Effector memory CD8-positive, alpha-beta T cell (primary cell): ENCODE measurements around the gene CD247.

Source experiments
- ATAC-seq: fragments of 150-1000 bp; cut with Tn5 transposase; replicated peaks from 2 replicates; pipeline ENCODE4 v1.10.0; 2021; ENCODE audit warnings: mild to moderate bottlenecking, moderate library complexity
- DNase-seq, 3 experiments: peaks; one replicate each; pipeline ENCODE4 v3.0.0; 2021
- H3K27ac Mint-ChIP-seq, 2 donors: one replicate each; pipeline ENCODE4 v1.8.0; 2022; ENCODE audit warnings: mild to moderate bottlenecking in 2 of 2, mixed read lengths in 2 of 2, moderate library complexity in 2 of 2
- H3K27me3 Mint-ChIP-seq, 2 donors: one replicate each; pipeline ENCODE4 v1.8.0; 2022; ENCODE audit warnings: mixed read lengths in 2 of 2
- H3K36me3 Mint-ChIP-seq: one replicate; pipeline ENCODE4 v1.8.0; 2022; ENCODE audit warnings: mild to moderate bottlenecking, moderate library complexity, mixed read lengths; ENCODE audit not compliant: insufficient read depth
- H3K4me1 Mint-ChIP-seq, 2 donors: one replicate each; pipeline ENCODE4 v1.8.0; 2022; ENCODE audit warnings: low read depth in 2 of 2, mixed read lengths in 2 of 2
- H3K4me3 Mint-ChIP-seq, 2 donors: one replicate each; pipeline ENCODE4 v1.8.0; 2022; ENCODE audit warnings: mild to moderate bottlenecking in 2 of 2, mixed read lengths in 2 of 2, moderate library complexity in 2 of 2
- H3K9me3 Mint-ChIP-seq, 2 donors: one replicate each; pipeline ENCODE4 v1.8.0; 2022; ENCODE audit warnings: mixed read lengths in 2 of 2

CD247 gene

DNA sequence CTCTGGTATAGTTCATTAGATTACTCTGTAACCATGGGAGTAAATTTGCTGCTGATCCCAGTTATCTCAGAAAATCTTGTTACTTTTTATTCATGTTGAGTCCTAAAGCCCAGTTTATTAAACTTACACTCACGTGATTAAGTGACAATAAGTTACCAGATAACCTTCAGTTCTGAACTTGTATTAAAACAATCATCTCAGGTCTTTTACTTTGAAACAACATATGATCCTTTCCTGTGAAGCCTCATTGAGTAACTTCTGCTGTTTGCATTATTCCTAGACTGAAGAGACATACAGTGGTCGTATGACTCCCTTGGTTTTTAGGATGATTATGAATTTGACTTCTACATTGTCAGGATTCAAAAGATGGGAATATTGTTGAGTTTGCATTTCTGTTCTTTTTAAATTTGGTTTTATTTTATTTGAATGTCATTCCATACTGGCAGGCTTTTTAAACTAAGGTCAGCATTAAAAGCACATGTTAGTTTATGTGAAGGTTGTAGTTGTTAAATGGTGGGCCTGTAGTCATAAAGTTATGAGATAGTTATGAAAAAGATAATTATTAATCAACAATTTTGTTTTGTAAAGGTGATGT lies 117.9 kb downstream of the CD247 start:
- Mint-ChIP-seq H3K36me3 (peaks cover 27% of the 10 kb centered on the region), H3K27ac (no peak overlapping the region), H3K4me3 (no peak overlapping the region), H3K9me3 (no peaks in the 10 kb centered on the region), H3K27me3 (no peaks in the 10 kb centered on the region), H3K4me1 (peaks cover 0 to 2% of the 10 kb centered on the region in 2 donors)
- DNase-seq (no peak), ATAC-seq (no peak)

DNA sequence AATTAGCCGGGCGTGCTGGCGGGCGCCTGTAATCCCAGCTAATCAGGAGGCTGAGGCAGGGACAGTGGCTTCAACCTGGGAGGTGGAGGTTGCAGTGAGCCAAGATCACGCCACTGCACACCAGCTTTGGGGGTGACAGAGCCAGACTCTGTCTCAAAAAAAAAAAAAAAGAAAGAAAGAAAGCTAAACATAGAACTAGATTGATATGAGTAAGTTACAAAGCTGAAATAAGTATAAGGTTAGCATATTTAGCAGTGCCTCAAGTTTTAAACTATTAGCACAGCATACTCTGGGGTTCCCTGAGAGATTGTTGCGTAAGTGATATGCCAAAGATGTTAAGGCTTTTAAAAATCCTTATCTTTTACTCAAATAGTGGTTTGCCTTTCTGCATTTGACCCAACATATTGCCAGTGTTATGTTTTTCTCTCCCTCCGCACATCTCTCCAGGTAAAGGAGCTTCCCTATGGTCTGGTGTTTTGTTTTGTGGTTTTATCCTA lies 126.1 kb downstream of the CD247 start:
- Mint-ChIP-seq H3K9me3 (no peaks in the 10 kb centered on the region), H3K36me3 (peaks cover 8% of the 10 kb centered on the region), H3K4me1 (no peaks in the 10 kb centered on the region), H3K27me3 (no peaks in the 10 kb centered on the region), H3K27ac (no peak overlapping the region), H3K4me3 (no peak overlapping the region)
- ATAC-seq (no peak), DNase-seq (no peak)

DNA sequence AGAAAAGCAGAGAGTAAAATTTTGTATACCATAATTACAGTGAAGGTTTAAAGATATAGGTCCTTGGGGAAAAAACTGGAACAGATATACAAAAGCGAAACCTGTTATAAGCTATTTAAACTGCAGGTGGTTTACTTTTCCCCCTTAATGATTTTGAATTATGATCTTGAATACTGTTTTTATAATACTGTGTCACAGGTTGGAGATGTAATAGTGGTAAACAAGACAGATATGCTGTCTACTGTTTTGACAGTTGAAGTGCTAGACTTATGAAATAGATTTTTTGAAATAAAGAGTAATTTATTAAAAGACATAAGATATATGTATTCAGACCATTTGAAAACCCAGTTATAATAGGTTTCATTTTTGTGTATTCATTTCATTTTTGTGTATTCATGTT lies 129.4 kb downstream of the CD247 start:
- H3K9me3 Mint-ChIP-seq: no peaks in the 10 kb centered on the region
- DNase-seq: no peak
- no peak for ATAC-seq
- no peak overlapping the region for H3K27ac Mint-ChIP-seq
- H3K27me3 Mint-ChIP-seq: no peaks in the 10 kb centered on the region
- no peaks in the 10 kb centered on the region for H3K4me1 Mint-ChIP-seq
- peaks cover 14% of the 10 kb centered on the region for H3K36me3 Mint-ChIP-seq
- H3K4me3 Mint-ChIP-seq: no peak overlapping the region

DNA sequence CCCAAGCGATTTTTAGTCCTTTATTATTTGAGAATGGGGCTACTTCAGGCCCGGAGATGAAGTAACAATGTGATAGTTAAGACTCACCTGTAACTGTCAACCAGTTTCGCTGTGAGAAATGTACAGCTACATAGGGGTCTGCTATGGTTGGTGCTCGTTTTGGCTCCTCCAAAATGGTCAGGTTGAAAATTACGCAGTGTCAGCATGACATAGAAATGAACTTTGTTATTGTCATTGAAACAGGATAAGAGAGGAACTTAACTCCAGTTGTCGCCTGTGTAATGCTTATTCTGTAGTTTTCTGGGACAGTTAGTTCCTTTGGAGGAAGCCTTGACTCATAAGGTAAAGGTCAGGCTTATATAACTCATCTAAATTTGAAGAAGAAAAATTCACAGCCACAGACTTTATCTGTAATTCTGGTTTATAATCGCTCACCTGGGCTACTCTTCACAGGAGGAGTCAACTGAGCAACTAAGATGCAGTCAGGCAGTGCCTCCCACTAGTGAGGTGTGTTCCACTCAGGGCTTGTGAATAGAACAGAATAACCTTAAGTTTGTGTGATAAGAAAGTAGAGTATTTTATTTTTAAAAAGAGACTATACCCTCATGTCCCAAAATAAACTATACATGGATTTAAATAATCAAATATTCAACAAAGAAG lies 130.9 kb downstream of the CD247 start:
- no peaks in the 10 kb centered on the region for H3K4me1 Mint-ChIP-seq
- no peak for ATAC-seq
- H3K4me3 Mint-ChIP-seq: no peak overlapping the region
- H3K36me3 Mint-ChIP-seq: peaks cover 14% of the 10 kb centered on the region
- H3K27me3 Mint-ChIP-seq: no peaks in the 10 kb centered on the region
- no peaks in the 10 kb centered on the region for H3K9me3 Mint-ChIP-seq
- no peak for DNase-seq
- H3K27ac Mint-ChIP-seq: no peak overlapping the region
